LHCN-M2 (cell line): ENCODE results near the gene NLK. TPM values are rescaled to one million over a fixed set of nuclear protein-coding genes. Genes with fewer than 3 reads are reported as not detected.
"Not testable (repeated sequence)": the region's sequence is repeated elsewhere in the genome, so short reads cannot be mapped to it uniquely, and the experiment has no call there.

Experiments used
- DNase-seq: peaks from one replicate; pipeline ENCODE4 v3.0.0-alpha.2; 2012; ENCODE audit warnings: low read depth
- total RNA-seq: library from RNA; depleted of rRNA; stranded (reverse); fragments of >200 nt; gene quantifications from 2 replicates; pipeline ENCODE4 v1.2.3, GENCODE V29; 2014

NLK gene
- total RNA-seq, 1 experiment from 2014 or later, result 15.4 TPM

DNA sequence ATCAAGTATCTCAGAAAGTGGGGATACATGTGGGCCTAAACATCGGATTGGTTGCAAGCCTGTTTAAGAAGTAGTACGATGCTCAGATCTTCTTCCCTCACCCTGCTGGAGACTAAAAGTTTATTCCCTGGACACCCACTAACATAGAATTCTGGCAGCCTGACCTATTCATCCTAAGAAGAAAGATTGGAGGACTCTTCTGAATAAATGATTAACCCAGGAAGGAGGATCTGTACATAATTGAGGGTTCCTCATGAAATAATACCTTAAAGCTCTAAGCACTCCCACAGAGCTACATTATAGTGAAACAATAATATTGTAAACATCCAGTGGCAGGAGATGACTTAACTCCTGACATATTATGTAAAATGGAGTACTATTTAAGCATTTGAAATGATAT is 111.7 kb downstream of the NLK start:
- DNase-seq, result no peak

DNA sequence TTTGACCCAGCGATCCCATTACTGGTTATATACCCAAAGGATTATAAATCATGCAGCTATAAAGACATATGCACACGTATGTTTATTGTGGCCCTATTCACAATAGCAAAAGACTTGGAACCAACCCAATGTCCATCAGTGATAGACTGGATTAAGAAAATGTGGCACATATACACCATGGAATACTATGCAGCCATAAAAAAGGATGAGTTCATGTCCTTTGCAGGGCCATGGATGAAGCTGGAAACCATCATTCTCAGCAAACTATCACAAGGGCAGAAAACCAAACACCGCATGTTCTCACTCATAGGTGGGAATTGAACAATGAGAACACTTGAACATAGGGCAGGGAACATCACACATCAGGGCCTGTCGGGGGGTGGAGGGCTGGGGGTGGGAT is 112.9 kb downstream of the NLK start:
- not testable (repeated sequence) for DNase-seq

DNA sequence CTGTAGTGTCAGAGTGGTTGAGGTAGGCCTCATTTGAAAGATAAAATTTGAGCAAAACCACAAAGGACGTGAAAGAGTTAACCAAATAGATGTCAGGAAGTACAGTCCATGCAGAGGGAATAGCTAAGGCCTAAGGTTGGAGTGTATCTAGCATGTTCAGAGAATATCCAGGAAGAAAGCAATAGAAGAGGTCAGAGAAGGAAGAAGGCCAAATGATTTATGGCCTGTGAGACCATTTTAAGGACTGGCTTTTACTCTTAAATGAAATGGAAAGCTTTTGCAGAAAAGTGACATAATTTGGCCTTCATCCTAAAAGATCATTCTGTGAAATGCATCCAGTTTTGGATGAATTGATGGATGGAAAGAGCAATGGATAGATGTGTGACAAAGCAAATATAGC is 116.5 kb downstream of the NLK start:
- DNase-seq, result no peak

DNA sequence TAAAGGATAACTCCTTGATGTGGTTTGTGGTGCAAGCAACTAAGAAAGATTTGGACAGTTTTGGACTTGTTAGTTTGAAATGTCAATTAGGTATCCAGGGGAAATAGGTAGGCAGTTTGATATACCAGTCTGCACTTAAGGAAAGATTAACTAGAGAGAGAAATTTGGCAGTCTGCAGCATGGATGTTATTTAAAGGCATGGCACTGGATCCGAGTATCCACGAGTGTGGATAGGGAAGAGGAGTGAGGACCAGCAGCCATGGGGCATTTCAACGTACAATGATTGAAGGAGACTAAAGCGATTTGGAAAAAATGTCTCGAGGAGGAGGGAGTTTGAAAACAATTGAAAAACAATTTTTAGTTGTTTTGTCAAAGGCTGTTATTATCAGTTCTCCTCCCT is 117.4 kb downstream of the NLK start:
- DNase-seq, result no peak

DNA sequence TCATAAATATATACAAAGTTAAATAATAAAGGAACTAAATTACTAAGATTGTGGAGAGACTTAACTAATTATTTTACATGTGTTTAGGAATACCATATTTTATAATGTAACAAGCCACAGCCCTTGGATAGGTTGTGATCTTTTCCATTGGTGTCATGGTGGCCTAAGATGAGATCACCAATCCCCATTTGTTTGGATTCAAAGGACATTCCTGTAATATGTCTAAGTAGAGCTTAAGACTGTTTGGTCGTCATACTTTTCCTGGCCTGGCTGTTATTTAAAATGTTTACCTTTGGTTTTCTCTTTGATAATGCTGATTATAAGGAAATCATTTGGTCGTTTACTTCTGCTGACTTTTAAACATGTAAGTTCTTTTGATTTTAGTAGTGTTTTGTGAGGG is 118.1 kb downstream of the NLK start:
- DNase-seq, result no peak

DNA sequence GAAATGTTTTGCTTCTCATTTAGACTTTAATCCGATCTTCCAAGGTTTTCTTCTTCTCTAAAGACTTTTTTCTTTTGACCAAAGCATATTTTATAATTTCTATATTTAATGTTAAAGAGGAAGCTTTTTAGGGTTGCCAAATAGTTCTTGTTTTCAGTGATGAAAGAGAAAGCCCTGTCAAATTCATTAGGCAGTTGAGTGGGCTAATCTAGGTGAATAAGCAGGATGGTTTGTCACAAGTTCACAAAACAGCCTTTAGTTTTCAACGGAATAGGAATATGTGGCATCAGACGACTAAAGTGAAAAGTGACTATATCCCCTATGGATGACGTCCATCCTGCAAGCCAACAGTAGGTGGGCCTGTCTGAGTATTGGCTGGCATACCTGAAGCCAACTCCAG is 118.8 kb downstream of the NLK start:
- DNase-seq, result no peak

DNA sequence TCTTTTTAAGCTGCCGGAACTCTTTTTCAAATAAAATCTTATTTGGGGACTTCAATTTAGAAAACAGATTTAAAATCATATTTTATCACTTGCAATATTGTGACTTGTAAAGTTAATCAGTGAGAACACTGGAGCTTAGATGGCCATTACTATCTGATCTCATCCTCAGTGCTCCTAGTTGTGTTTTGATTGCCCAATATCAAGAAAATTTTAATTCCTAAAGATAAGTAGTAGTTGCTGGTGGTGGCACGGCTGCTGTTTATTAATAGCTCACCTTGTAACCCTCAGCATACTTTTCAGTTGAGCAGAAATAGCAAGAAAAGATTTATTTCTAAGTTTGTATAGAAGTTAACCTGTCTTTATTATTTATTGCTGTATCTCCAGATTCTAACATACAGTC is 124.0 kb downstream of the NLK start:
- no peak for DNase-seq

DNA sequence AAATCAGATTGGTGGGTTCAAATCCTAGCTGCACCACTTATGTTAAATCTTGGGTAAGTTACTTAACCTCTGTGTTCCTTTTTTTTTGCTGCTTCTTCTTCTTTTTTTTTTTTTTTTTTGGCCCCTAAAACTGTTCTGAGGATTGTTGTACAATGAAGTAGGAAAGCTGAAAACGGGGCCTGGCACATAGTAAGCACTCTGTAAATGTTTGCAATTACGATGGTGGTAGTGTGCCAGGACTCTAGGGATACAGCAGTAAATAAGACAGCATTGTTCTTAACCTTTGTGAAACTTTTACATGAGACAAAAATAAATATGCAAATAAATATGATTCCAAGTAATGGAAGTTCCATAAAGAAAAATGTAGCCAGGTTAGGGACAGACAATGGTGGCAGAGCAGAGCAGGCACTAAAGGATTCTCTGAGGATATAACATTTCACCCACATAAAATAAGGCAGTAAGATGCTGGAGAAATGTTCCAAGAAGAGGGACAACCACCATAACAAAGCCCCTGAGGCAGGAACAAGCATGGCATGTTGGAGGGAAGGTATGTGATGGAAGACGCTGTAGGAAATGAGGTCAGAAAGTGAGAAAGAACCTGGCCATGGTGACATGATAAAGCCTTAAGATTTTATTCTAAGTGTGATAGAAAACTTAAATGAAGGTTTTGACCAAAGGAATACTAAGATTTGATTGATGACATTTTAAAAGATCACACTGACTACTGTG is 127.3 kb downstream of the NLK start:
- no peak for DNase-seq

DNA sequence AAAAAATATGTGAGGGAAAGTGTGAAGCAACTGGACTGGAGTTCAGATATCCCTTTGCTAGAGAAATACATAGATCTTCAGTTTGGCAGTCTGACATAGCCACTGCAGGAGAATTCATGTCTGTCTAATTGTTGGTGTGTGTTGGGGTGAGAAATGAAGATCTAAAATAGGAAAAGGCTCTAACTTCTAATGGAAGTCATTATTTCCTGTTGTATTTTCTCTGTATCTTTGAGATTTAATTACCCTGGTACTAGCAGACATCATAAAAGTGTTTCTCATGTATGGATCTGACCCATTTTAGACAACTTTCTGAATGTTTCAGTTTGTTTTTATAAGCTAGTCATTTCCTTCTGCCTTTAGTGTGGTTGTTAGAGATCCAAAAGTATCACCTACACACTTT is 128.3 kb downstream of the NLK start:
- no peak for DNase-seq

DNA sequence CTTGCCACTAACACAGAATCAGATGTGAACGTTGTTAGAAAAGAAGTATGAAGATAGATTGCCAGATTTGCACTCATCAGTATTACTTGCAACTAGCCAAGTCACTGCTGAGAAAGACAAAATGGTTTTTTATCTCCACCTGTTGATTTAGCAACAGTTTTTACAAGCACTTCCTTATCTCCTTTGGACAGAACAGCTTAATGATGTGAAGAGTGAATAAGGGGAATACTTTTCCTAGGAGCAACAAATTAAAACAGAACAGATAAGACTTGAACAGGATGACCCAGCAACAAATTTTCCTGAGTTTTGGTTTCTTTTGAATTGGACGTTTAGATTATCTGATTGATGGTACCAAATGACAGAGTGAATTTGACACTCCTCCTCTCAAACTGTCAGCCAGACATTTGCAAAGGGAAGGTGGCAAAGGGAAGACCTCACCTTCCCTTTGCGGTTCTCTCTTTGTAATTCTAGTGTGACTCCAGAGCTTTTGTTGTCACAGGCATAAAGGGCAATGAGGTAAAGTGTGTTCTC is 130.6 kb downstream of the NLK start:
- DNase-seq, result no peak

DNA sequence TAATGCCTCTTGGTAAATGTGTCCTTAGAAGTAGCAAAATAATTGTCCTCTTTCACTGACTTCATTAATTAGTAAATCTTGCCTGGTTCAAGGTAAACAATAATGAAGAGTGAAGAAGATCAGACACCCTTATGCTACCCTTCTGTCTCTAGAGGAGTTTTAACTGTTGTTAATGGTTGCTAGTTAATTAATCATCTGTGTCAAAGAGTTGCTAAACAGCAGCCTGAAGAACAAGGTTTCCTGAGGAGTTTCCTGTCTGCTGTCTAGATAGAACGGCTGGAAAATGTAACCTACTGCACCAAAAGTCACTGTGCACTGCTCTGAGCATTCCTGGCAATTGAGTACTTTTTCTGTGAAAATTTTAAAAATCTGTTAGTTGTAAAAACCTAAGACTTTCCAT is 131.3 kb downstream of the NLK start:
- DNase-seq, result no peak

DNA sequence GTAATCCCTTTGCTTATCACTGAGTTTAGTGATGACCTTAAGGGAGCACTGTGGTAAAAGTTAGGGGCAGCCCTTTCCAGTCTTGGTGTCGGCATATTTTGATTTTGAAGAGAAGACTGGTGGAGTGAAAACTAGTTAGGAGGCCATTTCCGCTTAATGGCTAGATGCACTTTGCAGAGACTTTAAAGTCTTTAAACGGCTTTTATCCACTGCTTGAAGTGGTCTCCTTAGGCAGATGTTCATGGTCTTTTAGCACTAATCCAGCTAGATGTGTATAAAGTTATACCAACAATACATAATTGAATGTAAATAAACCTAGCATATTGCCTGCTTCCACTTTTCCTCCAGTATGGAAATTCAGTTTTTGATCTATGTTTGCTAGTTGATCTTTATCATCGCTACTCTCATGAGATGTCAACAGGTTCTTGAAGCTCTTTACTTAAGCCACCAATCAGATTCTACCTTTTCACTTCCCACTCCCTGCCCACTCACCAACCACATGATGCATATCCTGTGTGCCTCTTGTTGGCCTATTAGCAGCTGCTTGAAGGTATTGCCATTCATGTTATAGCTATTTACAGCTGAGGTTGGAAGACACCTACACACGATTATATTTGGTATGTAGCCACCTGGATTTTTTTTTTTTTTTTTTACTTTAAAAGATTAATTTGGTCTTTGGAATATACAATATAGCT is 132.0 kb downstream of the NLK start:
- DNase-seq, result peak; percentile 5

DNA sequence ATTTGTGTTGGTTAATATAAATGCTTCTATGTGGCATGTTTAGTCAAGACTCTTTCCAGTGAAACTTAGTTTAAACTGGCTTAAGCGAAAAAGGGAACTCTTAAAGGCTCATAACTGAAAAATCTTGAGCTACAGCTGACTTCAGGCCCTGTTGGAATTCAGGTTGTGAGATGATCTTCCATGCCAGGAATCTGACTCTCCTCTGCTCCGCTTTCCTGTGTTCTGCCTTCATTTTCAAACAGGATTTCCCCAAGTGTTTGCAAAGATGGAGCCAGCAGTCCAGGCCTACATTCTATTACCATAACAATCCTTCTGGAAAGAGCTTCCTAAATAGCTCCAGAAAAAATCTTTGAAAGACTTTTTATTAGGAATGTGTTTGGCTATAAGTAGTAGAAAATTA is 134.9 kb downstream of the NLK start:
- DNase-seq, result no peak

DNA sequence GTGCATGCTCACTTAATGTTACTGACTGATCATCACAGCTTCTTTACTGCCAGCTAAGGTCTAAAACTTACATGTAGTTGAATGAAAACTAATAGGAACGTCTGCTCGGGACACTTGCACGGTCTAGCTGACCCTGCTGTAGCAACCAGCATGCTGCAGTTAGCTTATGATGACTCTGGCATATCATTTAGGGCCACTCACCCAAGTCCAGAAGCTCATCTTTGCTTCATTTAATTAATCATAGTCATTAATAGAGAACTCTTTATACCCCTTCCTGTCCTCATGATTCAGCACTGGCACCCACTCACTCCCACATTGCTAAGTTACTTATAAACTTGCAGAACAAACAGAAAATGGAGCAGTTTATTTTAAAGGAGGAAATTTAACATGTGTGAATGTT is 136.3 kb downstream of the NLK start:
- DNase-seq, result no peak

DNA sequence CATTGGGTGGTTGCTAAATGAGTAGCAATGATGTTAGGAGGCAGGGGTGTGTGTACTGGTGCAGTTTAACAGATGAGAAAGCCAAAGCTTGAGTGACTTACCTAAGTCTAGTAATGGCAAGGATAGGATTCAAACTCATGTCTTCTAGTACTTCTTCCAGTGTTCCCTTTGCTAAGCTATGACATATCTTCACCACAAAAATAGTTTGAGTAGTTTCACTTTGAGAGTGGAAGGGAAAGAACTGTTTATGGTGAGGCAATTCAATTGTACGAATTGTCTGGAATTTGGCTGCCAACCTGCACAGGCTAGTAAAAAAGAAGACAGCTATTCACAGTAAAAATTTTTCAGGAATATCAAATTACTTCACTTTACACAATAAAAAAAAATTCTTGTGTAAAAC is 138.0 kb downstream of the NLK start:
- DNase-seq, result peak; percentile 4

DNA sequence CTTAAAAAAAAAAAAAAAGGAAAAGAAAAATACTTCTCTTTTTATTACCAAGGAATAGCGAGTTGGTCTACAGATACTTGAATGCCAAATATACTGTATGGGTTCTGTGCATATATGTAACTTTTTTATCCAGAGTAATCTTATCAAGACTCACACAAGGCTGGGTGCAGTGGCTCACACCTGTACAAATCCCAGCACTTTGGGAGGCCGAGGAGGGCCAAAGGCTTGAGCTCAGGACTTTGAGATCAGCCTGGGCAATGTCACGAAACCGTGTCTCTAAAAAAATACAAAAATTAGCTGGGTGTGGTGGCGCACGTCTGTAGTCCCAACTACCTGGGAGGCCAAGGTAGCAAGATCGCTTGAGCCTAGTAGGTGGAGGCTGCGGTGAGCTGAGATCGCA is 139.1 kb downstream of the NLK start:
- DNase-seq, result no peak

DNA sequence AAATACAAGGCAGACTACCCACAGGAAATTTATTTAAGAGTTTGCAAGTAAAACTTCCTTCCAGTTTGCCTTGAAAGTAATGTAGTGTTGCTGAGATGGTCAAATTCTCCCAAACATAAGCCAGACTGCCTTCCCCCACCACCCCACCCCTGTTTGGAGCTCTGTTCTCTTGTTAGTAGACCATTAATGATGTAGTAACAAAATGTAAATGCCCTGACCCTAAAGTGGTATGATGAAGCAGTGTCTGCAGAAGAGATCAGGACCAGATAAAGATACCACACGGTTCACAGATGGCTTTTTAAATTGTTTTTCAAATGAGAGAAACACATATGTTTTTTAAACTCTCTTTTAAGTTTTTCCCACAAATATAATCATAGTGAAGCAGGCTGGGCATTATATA is 140.1 kb downstream of the NLK start:
- no peak for DNase-seq

DNA sequence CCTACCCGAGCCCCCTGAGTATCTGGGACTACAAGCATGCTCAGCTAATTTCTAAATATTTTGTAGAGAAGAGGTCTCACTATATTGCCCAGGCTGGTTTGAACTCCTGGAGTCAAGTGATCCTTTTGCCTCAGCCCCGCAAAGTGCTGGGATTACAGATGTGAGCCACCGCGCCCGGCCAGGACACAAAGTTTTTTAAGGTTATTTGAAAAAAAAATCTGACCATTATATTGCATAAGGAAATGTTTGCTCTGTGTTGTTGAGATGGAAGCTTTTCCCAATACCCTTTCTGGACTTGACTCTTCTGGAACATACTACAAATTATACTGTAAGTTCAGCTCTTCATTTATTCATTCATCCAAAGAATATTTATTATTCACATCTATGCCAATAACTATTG is 143.2 kb downstream of the NLK start:
- DNase-seq, result no peak

DNA sequence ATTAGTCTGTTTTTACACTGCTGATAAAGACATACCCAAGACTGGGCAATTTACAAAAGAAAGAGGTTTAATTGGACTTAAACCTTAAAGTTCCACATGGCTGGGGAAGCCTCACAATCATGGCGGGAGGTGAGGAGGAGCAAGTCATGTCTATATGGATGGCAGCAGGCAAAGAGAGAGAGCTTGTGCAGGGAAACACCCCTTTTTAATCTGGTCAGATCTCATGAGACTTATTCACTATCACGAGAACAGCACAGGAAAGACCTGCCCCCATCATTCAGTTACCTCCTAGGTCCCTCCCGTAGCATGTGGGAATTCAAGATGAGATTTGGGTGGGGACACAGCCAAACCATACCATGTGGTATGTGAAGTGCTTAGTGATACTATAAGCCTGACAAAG is 144.0 kb downstream of the NLK start:
- not testable (repeated sequence) for DNase-seq

DNA sequence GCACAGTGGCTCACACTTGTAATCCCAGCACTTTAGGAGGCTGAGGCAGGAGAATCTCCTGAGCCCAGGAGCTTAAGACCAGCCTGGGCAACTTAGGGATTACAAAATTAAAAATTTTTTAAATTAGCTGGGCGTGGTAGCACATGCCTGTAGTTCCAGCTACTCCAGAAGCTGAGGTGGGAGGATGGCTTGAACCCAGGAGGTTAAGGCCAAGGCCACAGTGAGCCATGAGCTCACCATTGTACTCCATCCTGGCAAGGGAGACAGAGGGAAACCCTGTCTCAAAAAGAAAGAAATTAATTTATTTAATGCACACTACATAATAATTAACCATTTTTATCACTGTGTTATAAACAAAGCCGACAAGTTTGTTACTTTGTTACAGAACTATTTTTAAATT is 145.5 kb downstream of the NLK start:
- no peak for DNase-seq

DNA sequence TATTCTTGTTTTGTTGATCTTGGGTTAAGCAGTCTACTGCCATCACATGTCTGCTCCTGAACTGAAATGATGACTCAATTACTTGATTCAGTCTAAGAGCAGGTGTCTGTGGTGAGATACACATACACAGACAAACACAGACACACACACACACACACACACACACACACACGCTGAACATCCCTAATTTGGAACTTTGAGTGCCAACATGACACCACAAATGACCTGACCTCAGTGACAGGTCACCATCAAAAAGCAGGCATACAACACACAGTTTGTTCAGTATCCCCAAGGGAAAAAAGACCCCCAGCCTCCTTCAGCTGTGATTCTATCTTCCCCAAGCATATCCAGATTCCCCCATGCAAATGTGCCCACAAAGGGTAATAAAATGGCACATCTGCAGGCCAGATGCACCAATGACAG is 146.4 kb downstream of the NLK start:
- peak; percentile 75 for DNase-seq

DNA sequence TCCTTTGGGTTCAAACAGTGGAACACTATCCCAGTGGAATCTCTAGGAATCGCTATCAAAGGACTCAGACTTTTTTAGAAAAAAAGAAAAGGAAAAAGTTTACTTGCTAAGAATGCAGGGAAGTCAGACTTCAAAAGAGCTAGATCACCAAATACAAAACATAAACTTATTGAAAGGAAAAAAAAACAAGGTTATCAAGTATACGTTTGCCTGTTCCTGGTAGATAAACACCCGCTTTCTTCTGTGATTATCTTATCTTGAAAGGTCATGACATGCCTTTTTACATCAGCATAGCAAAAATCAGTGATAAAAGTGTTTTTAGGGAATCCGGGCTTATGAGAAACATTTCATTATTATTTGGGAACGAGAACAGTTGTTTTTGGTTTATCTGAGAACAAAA is 147.2 kb downstream of the NLK start:
- no peak for DNase-seq

DNA sequence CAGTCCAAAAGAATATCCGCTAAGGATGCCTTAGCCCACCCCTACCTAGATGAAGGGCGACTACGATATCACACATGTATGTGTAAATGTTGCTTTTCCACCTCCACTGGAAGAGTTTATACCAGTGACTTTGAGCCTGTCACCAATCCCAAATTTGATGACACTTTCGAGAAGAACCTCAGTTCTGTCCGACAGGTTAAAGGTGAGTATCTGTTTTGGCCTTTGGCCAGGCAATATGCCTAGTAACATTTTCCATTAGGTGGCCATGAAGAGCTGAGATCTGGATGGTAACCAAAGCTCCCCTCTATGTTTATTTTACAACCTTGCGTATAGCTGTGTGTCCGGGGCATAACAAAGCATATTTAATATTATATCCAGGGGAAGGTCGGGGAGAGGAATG is 148.5 kb downstream of the NLK start:
- DNase-seq, result no peak
